HT-29 (cell line): Measurements from ENCODE around the gene RAB42. TPM values are rescaled to one million over a fixed set of nuclear protein-coding genes. Genes with fewer than 3 reads are reported as not detected.
"Not testable (repeated sequence)": the region's sequence is repeated elsewhere in the genome, so short reads cannot be mapped to it uniquely, and the experiment has no call there.

Experiments used
- DNase-seq: peaks from one replicate; pipeline ENCODE4 v3.0.0-alpha.2; 2015; ENCODE audit warnings: low spot score
- total RNA-seq: library from RNA; depleted of rRNA; stranded (reverse); fragments of >200 nt; shearing (Covaris generic); gene quantifications from 2 replicates; pipeline ENCODE4 v1.2.3, GENCODE V29; 2014

The RAB42 gene
- total RNA-seq, 1 experiment from 2014 or later: 0.97 TPM

DNA sequence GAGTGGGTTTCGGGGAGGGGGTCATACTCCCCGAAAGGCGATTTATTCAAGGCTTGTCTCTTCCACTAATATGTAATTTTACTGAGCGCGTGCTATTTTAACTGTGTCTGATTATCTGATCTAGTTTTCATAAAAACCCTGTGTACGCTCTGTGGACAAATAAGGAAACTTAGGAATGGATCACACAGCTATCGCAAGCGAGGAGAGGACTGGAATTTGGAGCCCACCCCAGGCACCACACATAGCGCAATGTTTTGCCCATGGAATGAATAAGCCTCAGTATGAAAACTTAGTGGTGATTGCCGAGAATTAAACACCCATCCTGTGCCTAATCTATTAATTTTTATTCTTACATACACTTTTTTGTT is 9.8 kb upstream of the RAB42 start:
- peak; percentile 66 for DNase-seq

DNA sequence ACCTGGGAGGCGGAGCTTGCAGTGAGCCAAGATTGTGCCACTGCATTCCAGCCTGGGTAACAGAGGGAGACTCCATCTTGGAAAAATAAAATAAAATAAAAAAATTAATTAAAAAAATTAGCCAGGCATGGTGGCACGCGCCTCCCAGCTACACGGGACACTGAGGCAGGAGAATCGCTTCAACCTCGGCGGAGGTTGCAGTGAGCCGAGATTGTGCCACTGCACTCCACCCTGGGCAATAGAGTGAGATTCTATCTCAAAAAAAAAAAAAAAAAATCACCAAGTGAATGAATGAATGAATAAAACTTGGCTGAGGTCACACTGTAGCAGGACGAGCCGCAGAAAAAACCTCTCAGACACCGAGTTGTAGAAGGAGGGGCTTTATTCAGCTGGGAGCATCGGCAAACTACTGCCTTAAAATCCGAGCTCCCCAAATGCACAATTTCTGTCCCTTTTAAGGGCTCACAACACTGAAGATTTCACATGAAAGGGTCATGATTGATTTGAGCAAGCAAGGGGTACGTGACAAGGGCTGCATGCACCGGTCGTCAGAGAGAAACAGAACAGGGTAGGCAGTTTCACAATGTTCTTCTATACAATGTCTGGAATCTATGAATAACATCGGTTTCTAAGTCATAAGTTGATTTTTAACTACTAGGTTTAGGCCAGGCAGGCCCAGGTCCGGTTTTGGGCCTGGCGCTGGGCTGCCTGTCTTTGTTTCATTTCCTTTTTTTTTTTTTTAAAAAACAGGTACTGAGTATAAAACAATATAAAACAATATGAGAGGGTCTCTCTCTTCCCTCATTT is 5.3 kb upstream of the RAB42 start:
- not testable (repeated sequence) for DNase-seq

DNA sequence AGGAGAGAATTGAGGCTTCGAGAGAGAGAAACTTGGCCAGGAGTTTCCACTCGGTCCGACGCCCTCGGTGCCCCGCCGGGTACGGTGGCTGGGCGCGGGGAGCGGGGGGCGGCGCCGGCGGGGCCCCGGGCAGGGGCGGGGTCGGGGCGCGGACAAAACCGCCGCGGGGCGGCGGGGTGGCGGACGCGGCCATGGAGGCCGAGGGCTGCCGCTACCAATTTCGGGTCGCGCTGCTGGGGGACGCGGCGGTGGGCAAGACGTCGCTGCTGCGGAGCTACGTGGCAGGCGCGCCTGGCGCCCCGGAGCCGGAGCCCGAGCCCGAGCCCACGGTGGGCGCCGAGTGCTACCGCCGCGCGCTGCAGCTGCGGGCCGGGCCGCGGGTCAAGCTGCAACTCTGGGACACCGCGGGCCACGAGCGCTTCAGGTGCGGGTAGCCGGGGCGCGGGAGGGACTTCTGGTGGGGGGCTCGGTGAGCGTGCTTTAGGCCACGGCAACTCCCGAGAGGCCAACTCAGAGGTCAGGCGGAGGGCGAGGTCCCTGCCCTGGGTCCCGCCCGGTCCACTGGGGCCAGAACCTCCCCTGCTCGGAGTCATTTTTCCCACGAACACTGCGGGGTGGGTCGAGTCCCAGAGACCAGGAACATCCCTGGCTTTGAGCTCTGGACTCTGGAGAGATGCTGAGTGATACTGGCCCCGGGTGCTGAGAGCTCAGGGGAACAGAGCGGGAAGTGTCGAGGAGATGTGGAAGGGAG is 431 bp downstream of the RAB42 start:
- no peak for DNase-seq

DNA sequence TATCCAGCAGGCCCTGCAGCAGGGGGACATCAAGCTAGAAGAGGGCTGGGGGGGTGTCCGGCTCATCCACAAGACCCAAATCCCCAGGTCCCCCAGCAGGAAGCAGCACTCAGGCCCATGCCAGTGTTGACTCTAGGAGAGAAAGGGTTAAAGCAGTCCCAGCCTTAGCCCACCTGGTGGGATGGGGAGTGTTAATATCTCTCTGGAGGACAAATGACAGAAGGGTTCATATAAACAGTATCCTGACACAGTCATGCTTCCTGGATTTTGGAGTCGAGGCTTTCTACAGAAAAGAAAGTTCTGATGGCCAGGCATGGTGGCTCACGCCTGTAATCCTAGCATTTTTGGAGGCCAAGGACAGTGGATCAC is 1.9 kb downstream of the RAB42 start:
- DNase-seq: not testable (repeated sequence)

DNA sequence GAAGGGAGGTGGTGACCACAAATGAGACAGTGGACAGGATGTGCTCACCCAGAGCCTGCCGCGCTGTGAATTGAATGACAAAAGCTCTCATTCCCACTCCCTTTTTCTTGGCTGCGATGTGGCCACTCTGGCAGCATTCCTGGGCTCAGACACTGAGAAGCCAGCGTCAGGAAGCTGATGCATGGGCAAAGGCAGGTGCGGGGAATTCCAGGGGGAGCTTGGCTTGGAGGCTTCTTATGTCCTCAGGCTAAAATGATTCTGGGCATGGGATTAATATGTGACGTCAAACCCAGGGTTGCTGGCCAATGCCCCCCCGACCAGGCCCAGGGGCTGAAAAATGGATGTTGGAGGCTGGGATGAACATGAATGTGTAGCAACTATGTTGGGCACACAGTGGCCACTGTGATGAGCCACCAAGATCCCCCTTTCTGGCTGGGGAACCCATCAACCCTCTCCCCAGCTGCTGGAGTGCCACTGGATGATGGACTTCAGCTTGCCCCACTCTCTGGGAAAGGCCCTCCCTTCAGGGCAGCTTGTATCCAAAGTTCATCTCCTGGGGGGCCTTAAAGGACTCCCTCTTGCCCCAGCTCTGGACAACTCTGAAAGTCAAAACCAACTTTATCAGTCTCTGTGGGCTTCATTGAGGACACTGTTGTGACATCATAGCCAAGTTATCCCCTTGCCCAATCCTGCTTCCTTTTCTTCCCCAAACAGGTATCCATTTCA is 2.8 kb downstream of the RAB42 start:
- not testable (repeated sequence) for DNase-seq

DNA sequence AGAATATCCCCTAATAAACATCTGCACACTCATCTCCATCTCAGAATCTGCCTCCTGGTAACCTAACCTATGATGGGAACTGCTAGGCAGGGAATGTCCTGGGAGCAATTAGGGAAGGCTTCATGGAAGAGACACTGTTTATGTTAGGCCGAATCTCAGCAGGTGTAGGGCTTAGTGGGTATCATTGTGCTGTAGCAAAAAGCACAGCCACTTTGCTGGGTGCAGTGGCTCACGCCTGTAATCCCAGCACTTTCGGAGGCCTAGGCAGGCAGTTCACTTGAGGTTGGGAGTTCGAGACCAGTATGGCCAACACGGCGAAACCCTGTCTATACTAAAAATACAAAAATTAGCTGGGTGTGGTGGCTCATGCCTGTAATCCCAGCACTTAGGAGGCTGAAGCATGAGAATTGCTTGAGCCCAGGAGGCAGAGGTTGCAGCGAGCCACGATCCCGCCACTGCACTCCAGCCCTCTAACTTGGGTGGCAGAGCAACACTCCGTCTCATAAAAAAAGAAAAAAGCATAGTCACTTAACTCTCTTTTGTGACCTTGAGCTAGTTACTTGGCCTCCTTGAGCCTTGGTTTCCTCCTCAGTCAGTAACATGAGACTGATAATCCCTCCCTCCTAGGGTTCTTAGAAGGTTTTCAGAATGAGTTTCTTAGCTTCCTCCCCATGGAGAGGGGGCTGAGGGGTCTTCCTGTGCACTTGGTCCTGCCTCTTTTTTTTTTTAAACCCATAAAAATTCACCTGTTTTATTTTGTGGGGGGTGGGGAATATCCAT is 3.5 kb downstream of the RAB42 start:
- DNase-seq: no peak

DNA sequence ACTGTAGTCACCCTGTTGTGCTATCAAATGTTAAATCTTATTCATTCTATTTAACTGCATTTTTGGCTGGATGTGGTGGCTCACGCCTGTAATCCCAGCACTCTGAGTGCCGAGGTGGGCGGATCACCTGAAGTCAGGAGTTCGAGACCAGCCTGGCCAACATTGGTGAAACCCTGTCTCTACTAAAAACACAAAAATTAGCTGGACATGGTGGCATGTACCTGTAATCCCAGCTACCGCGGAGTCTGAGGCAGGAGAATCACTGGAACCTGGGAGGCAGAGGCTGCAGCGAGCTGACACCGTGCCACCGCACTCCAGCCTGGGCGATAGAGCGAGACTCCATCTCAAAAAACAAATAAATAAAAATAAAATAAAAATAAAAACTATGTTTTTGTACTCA is 4.2 kb downstream of the RAB42 start:
- not testable (repeated sequence) for DNase-seq

DNA sequence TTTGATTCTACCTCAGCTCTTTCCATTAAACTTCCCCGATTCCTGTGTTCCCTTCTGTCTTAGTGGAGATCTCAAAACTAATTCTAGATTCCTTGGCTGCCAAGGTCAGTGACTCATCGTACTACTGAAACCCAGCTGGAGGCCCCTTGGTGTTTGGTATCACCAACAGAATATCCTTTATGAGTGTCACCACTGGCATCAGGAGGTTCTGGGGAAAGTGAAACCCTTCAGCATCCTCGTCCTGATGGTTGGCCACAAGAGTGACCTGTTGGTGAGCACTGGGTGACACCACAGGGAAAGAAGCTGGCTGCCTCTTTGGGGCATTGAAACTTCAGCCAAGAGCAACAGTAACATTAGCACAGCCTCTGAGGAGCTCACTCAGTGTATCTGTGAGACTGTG is 9.6 kb downstream of the RAB42 start:
- no peak for DNase-seq

DNA sequence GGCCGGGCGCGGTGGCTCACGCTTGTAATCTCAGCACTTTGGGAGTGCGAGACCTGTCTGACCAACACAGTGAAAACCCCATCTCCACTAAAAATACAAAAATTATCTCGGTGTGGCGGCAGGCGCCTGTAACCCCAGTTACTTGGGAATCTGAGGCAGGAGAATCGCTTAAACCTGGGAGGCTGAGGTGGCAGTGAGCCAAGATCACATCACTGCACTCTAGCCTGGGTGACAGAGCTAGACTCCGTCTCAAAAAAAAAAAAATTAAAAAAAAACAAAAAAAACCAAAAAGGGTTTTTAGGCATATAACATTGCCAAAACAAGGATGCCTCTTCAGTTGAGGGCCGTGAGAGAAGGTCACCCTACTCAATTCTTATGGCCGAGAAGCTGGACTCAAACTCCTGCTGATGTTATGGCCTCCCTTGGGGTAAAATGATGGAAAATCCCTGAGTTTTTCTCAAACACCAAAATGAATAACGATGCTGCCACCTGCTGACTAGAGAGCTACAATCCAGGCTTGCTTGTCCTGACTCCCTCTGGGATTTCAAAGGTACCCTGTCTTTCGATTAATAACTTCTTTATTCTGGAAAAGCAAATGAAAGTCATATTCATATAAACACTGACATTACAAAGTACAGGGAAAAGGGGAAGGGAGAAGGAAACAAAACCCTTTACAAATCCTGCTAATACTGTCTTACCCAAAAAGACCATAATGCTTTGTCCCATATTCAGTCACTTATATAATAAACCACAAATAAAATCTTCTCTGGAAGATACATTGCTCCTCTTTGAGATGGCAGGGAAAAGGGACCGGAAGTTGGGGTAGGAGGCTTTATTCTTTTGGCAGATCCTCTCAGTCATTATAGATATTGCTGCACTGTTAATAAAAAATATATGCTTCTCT is 10.7 kb downstream of the RAB42 start:
- peak; percentile 83 for DNase-seq

DNA sequence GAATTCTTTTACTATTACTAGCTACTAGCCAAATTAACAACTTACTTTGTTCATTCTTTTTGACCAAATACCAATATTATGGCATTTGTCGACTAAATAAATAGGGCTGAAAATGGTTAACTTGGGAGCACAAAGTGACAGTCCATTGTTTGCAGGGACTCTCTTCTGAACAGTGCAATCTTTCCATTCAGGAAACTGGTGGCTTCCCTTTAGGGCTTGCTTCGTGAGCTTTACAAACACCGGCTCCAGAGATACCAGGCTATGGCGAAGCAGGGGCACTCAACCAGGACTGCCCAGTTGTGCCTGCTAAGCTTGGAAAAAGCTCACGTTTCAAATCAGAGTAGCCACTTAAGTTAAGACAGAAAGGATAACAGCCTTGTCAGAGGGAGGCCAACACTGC is 12.3 kb downstream of the RAB42 start:
- DNase-seq: no peak

DNA sequence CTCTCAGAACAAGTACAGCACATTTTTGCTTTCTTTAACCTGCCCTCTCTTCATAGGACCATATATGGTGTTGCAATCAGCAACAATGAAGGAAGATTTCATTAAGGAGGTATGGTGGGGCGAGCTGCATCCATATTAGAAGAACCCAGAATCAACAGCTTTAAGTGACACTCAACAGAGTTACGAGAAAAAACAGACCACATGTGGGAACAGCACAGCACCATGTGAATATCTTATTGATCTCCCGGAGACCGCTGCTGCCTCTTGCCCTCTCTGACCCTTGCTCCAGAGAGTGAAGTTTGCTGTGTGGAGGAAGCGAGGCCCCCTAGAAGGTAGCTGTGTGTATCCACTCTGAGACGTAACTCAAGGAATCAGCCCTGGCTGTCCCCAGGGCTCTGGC is 12.9 kb downstream of the RAB42 start:
- DNase-seq: no peak

DNA sequence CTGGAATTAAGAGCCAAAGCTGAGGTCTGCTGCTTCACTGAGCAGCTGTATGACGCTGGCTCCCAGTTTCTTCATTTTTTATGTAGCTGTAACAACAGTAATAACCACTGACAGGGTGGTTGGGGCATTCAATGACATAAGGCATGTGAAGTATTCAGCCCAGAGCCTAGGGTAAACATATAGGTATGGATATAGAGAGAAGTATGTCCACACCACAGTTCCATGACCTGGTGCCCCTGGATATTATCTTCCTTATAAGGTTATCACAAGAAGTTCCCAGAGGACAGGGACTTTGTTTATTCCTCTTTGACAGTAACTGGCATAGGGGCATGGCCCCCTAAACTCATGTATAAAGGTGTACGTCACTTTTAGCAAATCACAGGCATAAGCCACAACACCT is 14.7 kb downstream of the RAB42 start:
- no peak for DNase-seq

DNA sequence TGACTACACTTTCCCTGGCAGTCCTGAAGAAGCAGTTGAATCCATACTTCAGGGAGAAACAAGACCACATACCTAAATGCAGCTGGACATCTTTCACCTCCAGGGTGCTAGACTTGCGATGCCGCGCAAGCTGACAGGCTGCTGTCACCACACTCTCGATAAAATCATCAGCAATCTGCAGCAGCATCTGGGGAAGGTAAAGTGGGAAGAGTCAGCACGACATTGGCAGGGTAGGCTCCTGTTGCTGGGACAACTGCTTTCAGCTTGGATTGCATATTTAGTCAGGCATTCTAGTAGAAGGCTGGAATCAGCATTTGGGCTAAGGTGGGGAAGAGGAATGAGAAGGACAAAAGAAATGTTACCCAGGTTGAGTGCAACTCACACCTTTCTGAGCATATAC is 21.1 kb downstream of the RAB42 start:
- DNase-seq: no peak

DNA sequence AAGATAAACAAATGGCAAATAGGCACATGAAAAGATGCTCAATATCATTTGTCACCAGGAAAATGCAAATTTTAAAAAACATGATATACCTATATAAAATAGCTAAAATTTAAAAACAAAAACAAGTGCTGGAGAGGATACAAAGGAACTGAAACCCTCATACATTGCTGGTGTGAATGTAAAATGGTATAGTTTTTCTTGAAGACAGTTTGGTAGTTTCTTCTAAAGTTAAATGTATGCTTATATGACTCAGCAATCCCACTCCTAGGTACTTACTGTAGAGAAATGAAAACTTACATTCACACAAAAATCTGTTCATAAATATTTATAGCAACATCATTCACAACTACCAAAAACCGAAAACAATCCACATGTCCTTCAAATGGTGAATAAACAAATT is 39.6 kb downstream of the RAB42 start:
- no peak for DNase-seq

DNA sequence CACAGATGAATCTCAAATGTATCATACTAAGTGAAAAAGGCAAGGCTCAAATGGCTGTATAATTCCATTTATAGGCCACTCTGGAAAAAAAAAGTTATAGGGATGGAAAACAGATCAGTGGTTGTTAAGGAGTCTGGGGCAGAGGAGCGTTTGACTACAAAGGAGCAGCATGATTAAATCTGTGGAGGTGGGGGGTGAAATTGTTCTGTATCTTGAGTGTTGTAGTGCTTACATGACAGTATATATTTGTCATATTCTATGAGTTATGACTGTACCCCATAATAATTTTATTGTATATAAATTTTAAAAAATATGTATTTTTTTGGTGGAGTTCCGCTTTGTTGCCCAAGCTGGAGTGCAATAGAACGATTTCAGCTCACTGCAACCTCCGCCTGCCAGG is 40.5 kb downstream of the RAB42 start:
- no peak for DNase-seq

DNA sequence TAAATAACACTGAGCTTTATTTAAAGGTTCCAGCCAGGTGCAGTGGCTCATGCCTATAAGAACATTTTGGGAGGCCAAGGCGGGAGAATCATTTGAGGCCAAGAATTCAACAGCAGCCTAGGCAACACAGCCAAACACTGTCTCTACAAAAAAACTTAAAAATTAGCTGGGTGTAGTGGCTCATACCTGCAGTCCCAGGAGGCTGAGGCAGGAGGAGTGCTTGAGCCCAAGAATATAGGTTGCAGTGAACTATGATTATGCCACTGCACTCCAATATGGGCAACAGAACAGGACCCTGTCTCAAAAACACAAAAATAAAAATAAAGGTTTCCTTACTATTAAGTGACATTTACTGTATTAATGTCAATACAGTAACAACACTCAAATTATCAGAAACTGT is 48.7 kb downstream of the RAB42 start:
- peak; percentile 49 for DNase-seq

DNA sequence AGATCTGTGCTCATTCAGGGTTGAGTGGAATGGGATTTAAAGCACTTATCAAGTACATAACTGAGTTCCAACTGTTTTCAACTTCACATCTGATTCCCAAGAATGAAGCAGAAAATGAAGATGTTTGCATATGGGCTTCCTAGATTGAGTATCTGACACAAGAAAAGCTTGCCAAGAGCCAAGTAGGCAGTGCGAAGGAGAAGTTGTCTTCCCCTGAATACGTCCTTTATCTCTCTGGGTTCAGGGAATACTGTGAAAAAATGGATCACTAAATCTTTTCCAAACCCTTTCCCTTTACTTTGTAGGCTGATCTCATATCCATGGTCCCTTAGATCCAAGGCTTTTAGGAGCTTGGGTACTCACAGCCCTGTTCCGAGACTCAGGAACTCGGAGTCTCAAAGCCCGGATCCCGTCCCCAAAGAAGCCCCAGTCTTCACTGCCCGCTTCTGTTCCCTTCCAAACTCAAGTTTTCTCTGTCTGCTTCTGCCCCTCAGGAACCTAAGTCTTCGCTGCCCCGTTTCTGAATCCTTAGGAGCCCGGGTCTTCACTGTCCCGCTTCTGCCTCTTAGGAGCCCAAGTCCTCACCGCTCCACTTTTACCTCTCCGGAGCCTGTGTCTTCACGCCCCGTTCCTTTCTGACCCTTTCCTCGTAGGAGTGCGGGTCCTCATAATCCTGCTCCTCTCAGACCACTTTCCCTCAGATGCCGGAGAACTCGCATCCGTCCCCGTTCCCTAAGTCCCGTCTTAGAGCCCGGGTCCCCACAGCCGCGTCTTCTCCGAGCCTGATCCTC is 50.2 kb downstream of the RAB42 start:
- DNase-seq: no peak

DNA sequence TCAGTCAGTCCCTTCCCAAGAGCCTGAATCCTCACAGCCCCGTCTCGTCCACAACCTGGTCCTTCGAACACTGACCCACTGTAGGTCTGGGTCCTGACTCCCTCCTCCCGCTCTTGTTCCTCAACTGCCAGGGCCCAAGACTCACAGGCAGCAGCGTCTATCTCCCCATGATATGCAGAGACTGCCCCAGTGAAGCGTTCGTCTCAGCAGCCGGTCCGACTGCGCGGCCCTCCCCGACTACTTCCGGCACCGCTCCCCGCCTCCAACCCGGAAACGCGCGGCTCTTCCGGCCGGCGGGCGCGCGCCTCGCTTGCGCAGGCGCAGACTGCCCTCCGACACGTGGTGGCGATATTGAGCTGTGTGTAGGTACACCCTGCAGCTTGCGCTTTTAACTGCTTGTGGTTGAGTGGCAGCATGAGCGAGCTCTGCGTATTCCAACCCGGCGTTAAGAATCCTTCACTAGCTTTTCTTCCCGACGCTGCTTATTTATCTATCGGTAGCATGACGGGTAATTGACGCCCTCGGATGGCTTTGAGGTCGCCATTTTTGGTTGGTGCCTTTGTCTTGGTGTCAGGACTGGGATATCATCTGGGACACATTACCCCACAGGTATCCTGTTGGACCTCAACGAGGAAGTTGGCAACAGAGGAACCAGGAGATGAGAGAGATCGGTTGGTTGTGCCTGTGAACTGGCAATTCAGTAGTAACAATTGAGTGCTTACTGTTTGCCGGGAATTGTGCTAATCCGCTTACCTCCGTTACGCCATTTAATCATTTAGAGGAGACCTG is 51.0 kb downstream of the RAB42 start, which contains the start of gene TAF12:
TAF12 (minus strand) TSS at position 221 of the 789 bp plus-strand sequence. CDS start 20,986 bp downstream, outside the sequence.
- peak; percentile 95 for DNase-seq

DNA sequence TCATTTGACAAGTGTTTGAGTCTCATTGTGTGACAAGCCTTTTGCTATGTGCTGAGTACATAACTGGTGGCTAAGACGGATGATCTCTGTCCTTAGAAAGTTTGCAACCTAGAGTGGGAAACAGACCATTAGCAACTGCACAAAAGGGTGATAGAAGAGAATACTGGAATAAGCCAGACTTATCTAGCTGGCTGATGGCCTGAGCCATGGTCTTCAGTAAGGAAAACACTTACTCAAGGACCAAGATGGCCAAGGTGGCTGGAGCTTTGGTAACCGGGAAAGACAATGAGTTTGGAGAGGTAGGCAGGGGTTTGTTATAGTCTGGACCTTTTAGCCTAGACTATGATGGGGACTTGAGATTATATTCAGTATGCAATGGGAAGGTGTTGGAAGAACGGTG is 52.4 kb downstream of the RAB42 start:
- DNase-seq: no peak
